Epithelial cell of esophagus (primary cell): ENCODE results near the gene OST4.

ENCODE experiments used
- DNase-seq: peaks from one replicate; pipeline ENCODE4 v3.0.0; 2010; ENCODE audit warnings: low read depth
- H3K4me3 ChIP-seq: 2 replicates; pipeline ENCODE4 v1.5.1; 2011; ENCODE audit warnings: mild to moderate bottlenecking, low read length, control low read depth
- TF ChIP-seq, protein P1 (sequence below): IDR thresholded peaks from 2 replicates; pipeline ENCODE4 v1.5.1; 2011; ENCODE audit warnings: low read depth, mild to moderate bottlenecking, low read length, control low read depth, inconsistent platforms; ENCODE audit not compliant: insufficient read depth; ENCODE audit errors: missing control alignments

Gene OST4

DNA sequence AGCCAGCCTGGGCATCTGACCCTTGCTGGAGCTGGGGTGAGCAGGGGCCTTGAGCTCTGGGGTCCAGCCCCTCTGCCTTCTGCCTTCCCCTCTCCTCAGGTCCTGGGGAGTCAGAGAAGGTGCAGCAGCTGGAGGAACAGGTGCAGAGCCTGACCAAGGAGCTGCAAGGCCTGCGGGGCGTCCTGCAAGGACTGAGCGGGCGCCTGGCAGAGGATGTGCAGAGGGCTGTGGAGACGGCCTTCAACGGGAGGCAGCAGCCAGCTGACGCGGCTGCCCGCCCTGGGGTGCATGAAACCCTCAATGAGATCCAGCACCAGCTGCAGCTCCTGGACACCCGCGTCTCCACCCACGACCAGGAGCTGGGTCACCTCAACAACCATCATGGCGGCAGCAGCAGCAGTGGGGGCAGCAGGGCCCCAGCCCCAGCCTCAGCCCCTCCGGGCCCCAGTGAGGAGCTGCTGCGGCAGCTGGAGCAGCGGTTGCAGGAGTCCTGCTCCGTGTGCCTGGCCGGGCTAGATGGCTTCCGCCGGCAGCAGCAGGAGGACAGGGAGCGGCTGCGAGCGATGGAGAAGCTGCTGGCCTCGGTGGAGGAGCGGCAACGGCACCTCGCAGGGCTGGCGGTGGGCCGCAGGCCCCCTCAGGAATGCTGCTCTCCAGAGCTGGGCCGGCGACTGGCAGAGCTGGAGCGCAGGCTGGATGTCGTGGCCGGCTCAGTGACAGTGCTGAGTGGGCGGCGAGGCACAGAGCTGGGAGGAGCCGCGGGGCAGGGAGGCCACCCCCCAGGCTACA lies 10.7 kb upstream of the OST4 start:
- DNase-seq, result no peak
- TF ChIP-seq, protein P1, sequence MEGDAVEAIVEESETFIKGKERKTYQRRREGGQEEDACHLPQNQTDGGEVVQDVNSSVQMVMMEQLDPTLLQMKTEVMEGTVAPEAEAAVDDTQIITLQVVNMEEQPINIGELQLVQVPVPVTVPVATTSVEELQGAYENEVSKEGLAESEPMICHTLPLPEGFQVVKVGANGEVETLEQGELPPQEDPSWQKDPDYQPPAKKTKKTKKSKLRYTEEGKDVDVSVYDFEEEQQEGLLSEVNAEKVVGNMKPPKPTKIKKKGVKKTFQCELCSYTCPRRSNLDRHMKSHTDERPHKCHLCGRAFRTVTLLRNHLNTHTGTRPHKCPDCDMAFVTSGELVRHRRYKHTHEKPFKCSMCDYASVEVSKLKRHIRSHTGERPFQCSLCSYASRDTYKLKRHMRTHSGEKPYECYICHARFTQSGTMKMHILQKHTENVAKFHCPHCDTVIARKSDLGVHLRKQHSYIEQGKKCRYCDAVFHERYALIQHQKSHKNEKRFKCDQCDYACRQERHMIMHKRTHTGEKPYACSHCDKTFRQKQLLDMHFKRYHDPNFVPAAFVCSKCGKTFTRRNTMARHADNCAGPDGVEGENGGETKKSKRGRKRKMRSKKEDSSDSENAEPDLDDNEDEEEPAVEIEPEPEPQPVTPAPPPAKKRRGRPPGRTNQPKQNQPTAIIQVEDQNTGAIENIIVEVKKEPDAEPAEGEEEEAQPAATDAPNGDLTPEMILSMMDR, result no peak
- H3K4me3 ChIP-seq, result no peak overlapping the region

GRCh38 chr2:27080603-27080936 lies 9.1 kb upstream of the OST4 start:
- TF ChIP-seq, protein P1, result no peak
- no peak overlapping the region for H3K4me3 ChIP-seq
- no peak for DNase-seq

DNA sequence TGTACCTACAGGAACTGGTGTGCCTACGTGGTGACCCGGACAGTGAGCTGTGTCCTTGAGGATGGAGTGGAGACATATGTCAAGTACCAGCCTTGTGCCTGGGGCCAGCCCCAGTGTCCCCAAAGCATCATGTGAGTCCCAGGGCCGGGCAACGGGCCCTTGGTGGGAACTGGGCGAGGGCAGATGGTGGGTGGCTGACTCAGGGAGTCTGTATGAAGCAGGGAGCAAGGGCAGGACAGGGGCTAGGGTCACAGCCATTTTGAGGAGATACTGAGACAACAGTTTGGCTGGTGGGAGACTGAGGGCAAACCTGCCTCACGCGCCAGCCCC lies 8.7 kb upstream of the OST4 start:
- H3K4me3 ChIP-seq, result no peak overlapping the region
- TF ChIP-seq, protein P1, result no peak
- DNase-seq, result no peak

DNA sequence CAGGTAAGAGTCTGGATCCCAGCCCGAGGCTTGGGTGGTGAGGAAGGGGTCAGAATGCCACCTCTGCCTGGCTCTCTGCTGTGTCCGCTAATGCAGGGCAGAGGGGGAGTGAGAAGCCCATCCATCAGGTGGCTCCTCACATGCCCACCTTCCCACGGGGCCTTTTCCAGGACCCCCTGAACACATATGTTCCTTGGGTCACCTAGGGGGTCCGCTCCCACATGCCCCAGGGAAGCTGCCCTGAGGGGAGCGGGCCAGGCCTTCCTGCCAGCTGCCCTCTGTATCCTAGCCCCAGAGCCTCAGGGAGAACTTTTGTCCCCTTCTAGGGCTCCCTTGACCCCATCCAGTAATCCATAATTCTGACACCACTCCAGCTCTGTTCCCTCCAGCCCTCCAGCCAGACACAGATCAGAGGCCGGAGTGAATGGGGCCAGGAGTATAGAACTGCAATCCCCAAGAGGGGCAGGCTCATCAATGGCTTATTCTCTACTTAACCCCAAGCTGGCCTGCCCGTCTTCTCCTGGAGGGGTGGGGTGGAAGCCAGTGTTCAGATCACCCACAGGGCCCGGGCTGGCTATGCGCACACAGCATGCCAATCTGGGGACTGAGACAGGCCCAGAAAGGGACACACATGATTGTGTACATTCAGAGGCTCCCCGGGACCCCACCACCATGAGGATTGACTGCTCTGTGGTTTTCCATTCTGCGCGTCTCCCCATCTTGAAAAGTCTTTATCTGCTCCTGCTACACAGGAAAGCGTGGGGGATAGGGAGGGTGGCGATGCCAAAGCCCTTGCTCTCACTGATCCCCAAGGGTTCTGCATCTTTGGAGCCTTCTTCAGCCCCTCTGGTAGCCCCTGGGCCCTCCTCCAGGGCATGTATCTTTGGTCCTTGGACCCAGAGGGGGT lies 8.0 kb upstream of the OST4 start:
- TF ChIP-seq, protein P1, result no peak
- no peak for DNase-seq
- H3K4me3 ChIP-seq, result no peak overlapping the region

DNA sequence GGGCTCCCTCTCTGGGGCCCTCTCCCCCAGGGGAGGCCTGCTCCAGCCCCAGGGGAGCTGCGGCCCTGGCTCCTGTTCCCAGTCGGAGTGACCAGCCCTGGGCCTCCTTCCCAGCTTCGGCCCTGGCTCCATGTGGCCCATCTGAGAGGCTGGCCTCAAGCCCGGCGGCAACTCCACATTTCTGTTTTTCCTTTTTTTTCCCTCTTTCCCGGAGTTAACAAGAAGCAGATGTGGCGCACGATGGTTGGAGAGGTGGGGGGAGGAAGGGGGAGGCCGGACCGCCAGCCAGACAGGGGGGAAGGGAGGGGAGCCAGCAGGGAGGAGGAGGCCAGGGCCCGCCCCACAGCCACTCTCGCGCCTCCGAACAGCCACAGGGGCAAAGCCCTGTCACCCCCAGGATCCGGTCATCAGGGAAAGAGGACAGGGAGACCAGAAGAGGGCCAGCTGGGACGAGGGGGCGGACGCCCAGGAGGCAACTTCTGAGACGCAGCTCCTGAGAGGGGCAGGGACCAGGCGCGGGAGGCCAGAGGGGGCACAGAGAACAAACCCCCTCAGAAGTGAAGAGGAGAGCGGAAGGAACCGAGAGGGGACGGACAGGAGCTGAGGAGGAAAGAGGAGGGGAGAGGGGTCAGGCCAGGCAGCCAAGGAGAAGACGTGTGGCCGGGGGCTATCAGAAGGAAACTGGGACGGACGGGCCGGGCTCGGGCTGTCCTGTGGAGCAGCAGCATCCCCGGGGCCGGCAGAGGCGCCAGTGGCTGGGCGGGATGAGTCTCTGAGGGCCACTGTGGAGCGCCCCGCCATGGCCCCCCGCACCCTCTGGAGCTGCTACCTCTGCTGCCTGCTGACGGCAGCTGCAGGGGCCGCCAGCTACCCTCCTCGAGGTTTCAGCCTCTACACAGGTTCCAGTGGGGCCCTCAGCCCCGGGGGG lies 7.1 kb upstream of the OST4 start, which contains the start of gene EMILIN1:
EMILIN1 (plus strand) TSS at position 349 of the 928 bp plus-strand sequence; CDS start at position 800, 451 bp downstream.
- DNase-seq, result no peak
- TF ChIP-seq, protein P1, result no peak
- H3K4me3 ChIP-seq, result no peak within 1 kb of the TSS

DNA sequence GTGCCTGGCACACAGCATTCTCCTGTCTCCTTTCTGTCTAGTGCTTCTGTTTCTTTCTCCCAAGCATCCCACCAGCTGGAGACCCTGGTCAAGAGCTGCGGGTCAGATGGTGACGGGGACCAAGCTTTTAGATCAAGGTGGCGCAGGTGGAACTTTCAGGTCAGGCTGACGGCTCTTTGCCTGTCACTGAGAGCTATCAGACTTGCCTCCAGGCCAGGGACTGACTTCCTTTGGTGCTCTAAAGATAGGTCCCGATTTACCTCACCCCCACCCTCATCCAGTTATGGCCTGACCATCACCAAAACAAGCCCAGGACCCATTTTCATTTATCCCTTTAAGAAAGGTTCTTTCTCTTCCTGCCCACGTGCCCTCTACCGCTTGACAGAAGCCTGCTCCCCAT lies 5.8 kb upstream of the OST4 start:
- H3K4me3 ChIP-seq, result no peak overlapping the region
- TF ChIP-seq, protein P1, result no peak
- DNase-seq, result no peak
